HG03039 (cell line): ENCODE data around the gene SNRPA1.
A peak's percentile ranks its signal among the peaks of the same experiment; 100 is the strongest.

Experiments used
- ATAC-seq: cut with Tn5 transposase; IDR thresholded peaks from one replicate; pipeline ENCODE4 v1.9.1; 2021; ENCODE audit warnings: mild to moderate bottlenecking, moderate library complexity; ENCODE audit not compliant: unreplicated experiment

SNRPA1 gene

GRCh38 chr15:101264911-101265641 lies 30.0 kb downstream of the SNRPA1 start:
- no peak for ATAC-seq

GRCh38 chr15:101264011-101264410 lies 31.0 kb downstream of the SNRPA1 start:
- no peak for ATAC-seq

DNA sequence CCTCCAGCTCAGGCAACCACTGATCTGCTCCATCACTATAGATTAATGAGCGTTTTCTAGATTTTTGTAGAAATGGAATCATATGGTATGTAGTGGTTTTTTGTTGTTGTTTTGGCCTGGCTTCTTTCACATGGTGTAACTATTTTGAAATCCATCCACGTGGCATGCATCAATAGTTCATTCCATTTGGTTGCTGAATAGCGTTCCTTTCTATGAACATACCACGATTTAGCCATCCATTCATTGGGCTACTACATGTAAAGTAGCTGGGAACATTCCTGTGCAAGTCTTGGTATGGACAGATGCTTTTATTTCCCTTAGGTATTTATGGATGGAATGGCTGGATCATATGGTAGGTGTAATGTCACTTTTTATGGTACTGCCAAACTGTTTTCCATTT lies 32.5 kb downstream of the SNRPA1 start:
- ATAC-seq, result no peak

GRCh38 chr15:101258238-101259144 lies 36.6 kb downstream of the SNRPA1 start:
- ATAC-seq, result no peak

DNA sequence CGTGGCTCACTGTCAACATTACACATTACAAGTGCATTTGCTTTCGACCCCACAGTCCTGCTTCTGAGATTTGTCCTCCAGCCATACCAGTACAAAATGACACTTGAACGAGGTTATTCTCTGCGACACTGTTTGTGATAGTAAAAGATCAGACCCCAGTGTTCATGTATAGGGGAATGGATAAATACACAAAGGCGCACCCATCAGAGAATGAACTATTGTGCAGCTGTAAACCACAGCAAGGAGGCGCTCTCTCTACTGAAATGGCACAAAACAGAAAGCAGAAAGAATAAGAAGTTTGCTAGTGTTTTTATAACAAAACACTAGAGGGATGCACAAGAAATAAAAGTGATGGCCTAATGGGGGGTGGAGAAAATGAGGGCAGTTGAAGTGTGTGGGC lies 38.3 kb downstream of the SNRPA1 start:
- ATAC-seq, result no peak

GRCh38 chr15:101255615-101256241 lies 39.3 kb downstream of the SNRPA1 start:
- no peak for ATAC-seq

- no peak for ATAC-seq
These were observed 40.0 kb downstream of the SNRPA1 start for GRCh38 chr15:101255051-101255395.

- no peak for ATAC-seq
These were observed 40.6 kb downstream of the SNRPA1 start for GRCh38 chr15:101254157-101255050.

DNA sequence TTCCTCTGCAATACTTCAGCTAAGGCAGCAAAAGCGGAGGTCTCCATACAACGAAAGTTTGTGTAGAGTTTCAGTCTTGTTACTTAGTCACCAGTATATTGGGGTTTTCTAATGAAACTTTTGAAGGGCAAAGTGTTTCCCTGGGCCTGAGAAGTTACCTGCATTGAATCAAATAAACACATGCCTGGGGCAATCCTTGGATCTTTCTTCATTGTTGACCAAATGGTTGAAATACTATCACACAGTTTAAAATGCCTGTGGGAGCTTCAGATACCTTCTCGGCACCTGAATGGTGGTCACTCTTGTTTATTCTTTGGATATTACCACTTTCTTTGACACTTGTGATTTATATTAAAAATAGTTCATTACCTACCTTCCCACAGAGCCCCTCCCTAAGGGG lies 42.2 kb downstream of the SNRPA1 start:
- no peak for ATAC-seq

DNA sequence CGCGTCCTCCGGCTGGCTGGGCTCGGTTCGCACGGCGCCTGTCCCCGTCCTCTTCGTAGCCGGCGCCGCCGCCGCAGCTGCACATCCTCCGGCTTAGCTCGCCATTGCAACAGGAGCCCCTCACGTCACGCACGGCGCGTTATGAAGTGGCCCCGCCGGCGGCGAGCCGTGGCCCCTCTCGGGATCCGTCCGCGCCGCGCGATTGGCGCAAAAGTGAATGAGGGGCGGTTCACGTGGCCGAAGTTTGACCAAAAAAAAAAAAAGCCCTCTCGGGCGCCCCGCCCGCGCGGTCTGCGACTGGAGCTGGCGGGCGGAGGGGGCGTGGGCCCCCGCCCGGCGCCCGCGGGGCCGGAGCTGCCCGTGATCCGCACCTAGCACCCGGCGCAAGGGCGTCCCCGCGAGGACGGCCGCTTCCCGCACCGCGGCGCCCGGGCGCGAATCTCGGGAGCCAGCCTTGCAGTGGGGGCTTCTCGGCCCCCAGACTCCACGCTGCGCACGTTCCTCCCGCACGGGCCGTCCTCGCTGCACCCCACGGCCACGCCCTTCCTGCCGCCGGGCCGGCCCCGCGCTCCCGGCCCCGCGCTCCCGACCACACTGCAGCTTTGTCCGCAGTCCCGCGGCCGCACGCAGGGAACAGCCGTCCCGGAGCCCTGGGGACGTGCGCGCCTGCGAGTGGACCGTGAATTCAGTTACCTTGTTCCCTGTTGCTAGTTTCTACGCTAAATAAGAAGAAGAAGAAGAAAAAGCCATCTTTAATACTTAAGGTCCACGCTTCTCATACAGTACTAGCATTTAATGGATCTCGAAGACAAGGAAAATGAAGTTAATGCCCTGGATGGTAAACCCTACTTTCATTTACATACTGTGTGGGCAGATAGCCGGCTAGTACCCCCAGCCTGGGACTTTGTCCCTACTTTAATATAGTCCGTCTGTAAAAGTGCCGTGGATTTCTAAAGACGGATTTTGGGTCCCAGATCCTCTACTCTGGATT lies 42.9 kb downstream of the SNRPA1 start, which contains the start of gene CHSY1:
Gene CHSY1 (minus strand): TSS at position 219 of the 991 bp plus-strand sequence. CDS start 592 bp downstream, outside the sequence.
- ATAC-seq, result peak; percentile 58

- peak; percentile 26 for ATAC-seq
These were observed 43.9 kb downstream of the SNRPA1 start for GRCh38 chr15:101250873-101251829.

GRCh38 chr15:101250341-101250831 lies 44.7 kb downstream of the SNRPA1 start:
- ATAC-seq, result no peak

GRCh38 chr15:101248274-101248673 lies 46.8 kb downstream of the SNRPA1 start:
- no peak for ATAC-seq

DNA sequence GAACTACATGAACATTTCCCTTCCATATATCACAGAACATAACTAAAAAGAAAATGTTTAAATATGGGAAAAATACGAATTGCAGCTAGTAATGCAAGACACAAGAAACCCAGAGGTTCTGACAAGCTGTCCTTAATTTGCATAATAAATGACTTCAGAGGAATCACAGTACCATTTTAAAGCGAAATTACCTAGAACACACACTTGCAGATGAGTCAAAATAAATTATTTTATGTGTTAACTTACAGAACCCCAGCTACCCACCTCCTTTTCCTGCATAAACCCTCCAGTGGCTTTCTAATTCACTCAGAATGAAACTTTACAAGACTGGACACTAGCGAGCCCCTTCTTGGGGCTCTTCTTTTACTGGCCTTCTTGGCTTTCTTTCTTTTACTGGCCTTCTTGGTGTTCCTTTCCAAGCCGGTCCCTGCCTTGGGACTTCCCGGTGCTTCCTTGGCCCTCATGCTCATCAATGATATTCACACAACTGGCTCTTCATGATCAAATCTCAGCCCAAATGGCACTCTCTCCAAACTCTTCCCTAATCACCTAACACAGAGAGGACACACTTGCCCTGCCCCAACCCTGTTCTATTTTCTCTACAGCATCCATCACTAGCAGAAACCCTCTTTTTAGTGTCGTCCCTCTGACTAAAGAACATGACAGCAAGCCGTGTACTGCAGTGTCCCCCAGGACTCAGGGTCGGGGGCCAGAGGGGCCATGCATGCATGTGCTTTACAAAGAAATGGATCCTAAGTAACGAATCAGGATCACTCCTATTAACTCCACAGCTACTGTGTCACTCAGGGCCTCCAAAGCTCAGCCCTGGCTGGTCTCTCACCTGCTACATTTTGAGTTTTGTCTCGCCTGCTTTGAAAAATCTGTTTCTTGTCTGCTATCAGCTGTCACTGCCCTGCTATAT lies 48.0 kb downstream of the SNRPA1 start:
- ATAC-seq, result no peak

GRCh38 chr15:101246391-101246790 lies 48.7 kb downstream of the SNRPA1 start:
- no peak for ATAC-seq

- ATAC-seq, result no peak
These were observed 50.0 kb downstream of the SNRPA1 start for GRCh38 chr15:101244889-101245668.
